PC-9 (cell line): ENCODE measurements around the gene CSN1S1.

Experiments
- EZH2 ChIP-seq: fragments of 200-600 bp; sonication (generic); IDR thresholded peaks from 2 replicates; pipeline ENCODE4 v1.8.0; 2017; ENCODE audit warnings: antibody characterized with exemption, low read depth
- TF ChIP-seq, protein P1 (sequence below): fragments of 200-600 bp; sonication (generic); conservative IDR thresholded peaks from 2 replicates; pipeline ENCODE4 v1.6.1; 2017; ENCODE audit warnings: mixed run types, antibody characterized with exemption, mild to moderate bottlenecking, moderate library complexity

DNA sequence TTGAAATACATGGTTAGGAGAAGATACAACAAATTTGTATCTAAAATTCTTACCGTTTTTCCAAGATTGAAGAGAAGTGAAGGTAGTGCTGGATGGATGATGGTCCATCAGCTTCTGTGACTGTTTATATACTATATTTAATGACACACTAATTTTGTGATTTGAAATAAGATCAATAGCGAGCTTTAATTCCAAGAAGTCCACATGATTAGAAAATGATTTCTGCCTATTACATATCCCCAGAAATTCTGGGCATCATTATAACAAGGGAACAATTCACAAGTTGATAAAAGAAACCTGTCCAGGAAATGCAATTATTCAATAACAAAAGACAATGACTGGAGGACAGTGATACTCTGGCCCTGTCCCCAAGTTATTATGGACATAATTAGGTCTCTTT lies 34.8 kb downstream of the CSN1S1 start, which contains the start of gene CSN2:
- TF ChIP-seq, protein P1, sequence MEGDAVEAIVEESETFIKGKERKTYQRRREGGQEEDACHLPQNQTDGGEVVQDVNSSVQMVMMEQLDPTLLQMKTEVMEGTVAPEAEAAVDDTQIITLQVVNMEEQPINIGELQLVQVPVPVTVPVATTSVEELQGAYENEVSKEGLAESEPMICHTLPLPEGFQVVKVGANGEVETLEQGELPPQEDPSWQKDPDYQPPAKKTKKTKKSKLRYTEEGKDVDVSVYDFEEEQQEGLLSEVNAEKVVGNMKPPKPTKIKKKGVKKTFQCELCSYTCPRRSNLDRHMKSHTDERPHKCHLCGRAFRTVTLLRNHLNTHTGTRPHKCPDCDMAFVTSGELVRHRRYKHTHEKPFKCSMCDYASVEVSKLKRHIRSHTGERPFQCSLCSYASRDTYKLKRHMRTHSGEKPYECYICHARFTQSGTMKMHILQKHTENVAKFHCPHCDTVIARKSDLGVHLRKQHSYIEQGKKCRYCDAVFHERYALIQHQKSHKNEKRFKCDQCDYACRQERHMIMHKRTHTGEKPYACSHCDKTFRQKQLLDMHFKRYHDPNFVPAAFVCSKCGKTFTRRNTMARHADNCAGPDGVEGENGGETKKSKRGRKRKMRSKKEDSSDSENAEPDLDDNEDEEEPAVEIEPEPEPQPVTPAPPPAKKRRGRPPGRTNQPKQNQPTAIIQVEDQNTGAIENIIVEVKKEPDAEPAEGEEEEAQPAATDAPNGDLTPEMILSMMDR, result no peak
- TF ChIP-seq EZH2, result no peak
